GM18870 (cell line): ENCODE results near the gene RUNX3.
"Not testable (repeated sequence)": the region's sequence is repeated elsewhere in the genome, so short reads cannot be mapped to it uniquely, and the experiment has no call there.

ENCODE experiments used
- ATAC-seq: cut with Tn5 transposase; IDR thresholded peaks from one replicate; pipeline ENCODE4 v1.9.1; 2021; ENCODE audit warnings: moderate library complexity; ENCODE audit not compliant: unreplicated experiment

The RUNX3 gene

DNA sequence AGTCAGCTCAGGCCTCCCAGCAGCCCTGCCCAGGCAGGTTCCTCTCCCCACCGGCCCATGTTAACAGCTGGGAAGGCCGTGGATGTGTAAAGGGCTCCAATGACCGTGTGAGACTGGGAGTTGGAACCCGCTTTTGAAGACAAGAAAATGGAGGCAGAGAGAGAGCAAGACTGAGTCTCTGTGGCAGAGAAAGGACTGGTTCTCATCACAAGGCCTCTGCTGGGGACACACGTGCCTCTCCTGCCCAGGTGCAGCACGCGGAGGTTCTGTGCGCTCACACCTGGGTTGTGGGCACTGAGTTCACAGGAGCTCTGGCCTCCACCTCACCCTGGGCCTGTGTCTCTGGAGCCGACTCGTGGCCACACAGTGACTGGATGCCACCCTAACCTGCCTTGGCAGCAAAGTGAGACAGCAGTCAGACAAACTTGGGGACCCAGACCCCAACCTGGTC lies 27.0 kb downstream of the RUNX3 start:
- no peak for ATAC-seq

DNA sequence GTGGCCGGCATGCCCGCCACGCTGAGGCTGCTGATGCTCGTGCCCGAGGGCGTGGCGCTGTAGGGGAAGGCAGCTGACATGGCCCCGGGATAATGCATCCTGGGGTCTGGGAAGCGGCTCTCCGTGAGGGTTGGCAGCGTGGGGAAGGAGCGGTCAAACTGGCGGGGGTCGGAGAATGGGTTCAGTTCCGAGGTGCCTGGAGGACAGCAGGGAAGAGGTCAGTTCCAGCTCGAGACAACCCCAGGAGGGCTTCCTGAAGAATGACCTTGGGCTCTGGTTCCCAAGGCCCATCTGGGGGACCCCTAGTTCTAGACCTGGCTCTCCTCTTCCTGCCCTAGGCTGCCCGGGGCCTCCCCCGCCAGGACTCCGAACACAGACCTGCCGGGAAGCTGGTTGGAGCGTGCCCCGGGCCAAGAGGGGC lies 27.6 kb downstream of the RUNX3 start:
- no peak for ATAC-seq

DNA sequence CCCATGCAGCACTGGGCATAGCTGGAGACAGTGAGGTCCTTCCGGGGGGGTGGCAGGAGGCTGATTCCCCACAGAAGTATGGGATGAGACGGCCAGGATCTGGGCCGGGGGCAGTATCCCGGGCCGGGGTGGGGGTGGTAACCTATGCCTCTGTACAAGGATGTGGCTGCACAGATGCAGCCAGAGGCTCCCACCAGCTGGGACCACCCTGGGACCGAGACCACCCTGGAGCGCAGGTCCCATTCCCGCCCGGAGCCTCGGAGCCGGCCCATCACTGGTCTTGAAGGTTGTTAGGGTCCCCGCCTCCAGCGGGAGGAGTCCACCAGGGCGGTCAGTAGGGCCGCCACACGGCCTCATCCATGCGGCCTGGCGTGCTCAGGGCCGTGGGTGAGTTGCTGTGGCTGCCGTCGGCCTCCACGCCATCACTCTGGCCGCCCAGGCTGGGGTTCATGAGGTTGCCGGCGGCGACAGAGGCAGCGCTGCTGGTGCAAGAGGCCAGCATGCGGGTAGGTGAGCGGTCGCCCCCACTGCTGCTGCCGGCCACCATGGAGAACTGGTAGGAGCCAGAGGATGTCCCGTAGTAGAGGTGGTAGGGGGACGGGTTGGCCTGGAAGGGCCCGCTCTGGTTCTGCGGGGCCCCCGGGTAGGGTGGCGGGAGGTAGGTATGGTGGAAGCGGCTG lies 28.1 kb downstream of the RUNX3 start:
- ATAC-seq, result no peak

DNA sequence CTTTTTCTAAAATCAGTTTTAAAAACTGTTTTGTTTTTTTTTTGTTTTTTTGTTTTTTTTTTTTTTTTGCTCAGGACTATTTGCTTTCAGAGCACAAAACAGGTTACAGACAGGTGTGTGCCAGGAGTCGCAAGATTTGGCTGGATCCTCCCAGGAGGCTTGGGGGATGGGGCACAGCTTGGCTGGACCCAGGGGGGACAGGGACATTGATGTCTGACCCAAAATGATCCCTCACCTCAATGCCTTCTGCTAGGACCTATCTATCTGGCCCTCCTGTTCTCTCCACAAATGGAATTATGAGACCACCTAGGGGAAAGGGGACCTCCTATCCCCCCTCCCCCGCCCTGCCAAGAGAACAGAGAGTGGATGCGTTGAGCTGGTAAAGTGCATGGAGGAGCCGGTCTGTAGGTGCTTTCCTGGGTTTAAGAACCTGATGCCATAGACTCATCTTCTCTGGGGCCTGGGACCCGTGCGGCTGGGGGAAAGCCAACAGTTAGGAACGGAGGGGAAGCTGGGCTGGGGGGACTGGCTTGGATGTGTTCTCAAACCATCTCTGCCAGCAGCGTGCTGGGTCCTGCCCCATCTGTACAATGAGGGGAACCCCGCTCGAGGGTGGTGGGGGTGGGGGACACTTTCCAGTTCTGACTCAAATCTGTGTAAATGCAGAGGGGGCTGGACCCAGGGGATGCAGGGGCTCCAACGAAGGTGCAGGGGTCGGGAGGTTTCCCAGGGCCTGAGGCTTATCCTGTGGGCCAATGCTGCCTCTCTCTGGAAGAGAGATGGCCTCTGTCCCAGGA lies 28.9 kb downstream of the RUNX3 start:
- ATAC-seq, result no peak

DNA sequence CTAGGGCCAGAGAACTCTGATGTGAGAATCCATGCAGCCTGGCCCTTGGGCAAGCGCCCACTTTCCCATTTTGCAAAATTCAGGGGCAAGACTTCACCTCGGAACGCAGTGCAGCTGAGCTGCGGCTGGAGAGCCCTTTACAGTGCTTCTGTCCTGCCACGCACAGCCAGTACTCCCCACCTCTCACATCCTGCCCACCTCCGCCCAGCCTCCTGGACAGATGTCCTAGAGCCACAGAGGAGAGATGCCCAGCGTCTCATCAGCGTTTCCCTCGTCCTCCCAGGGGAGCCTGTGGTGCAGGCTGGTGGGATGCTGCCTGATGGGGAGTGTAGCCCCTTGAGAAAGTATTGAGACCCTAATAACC lies 29.6 kb downstream of the RUNX3 start:
- ATAC-seq, result no peak

DNA sequence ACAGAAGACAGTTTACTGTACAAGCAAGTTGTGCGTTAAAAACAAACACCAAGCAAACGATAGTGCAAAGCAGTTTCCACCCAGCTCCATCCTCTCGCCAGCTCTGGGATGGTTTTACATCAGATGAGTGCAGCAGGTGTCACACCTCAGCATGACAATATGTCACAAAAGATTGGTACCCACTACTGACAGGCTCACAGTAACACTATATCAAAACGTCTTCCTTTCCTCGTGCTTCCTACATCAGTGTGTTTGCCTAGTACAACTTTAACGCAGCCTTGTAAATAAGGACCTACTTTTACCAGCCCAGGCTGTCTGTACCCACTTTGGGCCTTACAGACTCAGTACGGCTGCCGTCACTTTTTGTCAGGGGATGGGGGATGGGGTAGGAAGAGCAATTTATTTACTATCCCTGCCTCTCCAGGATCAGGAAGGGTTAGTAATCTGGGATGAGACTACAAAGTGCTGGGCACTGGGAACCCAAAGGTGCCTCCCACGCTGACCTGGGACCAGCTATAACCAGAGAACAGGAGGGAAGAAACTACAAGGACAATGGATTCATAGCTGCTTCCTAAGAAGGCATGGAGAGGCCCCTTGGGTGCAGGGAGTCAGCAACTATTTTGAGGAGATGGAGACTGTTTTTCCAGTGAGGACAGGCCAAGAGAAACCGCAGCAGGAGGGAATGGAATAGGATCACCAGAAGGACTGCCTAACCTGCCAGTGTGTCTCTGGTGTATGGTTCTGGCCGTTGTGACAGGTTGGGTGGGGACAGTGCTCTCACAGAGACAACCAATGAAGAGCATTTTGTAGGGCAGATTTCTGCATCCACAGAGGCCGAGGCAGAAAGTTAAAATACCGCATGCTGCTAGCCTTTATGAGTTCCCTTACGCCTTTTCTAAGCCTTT lies 30.2 kb downstream of the RUNX3 start:
- no peak for ATAC-seq

DNA sequence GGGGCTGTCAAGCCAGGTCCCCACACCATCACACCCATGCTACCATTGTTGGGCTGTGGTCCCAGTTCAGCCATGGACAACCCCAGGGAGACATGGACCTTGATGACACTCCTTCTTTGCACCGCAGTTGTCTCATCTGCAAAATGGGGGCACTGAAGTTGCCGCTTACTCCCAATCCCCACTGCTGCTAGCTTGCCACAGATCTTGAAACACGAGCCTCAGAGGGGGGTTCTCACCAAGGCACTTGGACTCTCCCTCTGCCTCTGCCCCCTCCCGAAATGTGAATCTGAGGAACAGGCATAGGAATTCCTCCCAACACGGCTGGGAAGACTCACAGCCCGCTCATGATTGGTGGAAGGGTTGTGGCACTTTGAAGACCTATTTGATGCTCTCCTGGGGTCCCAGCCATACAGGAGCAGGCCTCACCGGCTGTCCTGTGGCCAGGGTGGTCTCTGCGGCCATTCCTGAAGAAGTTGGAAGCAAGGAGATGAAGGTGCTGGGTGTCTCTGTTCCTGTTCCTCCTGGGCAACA lies 31.1 kb downstream of the RUNX3 start:
- no peak for ATAC-seq

DNA sequence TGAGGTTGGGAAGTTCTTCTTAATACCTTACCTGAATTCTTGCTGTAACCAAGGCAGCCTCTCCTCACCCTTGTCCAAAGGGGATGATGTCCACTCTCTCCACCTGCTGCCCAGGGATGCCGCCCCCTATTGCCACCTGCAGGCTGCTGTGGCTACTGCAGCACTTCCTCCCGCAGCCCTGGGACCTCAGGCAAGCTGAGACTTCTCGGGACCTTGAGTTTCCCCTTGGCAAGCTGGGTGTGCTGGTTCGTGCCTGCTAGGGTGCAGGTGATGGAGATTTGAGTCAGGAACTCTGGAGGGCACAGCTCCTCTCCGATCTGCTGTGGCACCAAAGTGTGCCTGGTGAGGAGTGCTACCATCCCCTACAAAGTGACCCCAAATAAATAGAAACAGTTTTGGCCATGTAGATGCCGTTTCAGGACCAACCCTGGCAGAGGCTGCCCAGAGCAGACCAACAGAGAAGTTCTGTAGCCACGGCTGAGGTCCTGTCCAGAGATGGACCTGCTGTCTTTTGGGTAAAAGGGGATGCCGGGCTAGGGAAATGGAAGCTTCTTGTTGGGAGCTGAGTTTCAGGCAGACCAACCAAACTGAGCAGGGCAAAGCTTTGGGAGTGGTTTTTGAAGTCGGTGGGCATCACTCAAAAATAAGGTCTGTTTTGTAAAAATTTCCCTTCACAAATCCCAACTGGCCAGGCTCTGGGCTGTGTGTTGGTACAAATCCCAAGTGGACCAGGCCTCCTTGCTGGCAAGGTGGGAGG lies 31.7 kb downstream of the RUNX3 start:
- no peak for ATAC-seq

DNA sequence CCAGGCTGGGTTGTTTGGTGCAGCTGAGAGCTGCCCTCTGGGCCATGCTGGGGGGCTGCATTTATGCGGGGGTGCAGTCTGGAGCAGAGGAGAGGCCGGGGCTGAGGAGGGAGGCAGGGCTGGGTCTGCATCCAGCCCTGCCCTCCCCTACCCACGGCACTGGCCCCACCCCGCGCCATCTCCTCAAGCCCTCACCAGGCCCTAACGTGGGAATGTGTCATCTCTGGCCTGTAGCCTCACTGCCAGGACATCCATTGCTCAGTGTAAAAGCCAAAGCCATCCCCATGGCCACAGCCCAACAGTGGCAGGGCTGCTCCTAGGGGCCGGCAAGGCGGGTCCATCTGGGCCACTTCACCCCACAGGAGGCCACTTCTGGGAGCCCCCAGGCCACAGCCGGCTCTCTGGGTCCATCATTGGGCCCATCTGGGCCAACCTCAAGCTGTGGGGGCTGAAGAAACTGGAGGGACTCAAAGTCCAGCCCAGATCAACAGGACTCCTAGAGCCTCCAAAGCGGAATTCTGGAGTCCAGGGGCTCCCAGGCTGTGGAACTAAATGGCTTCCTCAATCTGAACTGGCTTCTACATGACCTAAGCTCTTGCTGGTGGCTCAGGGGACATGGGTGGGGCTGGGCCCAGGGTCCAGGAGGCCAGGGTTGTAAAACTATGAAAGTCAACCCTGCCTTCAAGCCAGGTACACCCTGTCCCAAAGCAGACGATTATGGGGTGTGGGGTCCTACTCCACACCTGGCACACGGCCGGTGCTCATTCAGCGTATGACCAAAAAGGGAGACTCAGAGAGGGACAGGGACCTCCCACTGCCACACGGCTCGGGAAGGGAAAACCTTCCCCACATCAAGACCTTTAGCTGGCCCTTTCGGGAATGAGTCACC lies 32.6 kb downstream of the RUNX3 start:
- ATAC-seq, result no peak

DNA sequence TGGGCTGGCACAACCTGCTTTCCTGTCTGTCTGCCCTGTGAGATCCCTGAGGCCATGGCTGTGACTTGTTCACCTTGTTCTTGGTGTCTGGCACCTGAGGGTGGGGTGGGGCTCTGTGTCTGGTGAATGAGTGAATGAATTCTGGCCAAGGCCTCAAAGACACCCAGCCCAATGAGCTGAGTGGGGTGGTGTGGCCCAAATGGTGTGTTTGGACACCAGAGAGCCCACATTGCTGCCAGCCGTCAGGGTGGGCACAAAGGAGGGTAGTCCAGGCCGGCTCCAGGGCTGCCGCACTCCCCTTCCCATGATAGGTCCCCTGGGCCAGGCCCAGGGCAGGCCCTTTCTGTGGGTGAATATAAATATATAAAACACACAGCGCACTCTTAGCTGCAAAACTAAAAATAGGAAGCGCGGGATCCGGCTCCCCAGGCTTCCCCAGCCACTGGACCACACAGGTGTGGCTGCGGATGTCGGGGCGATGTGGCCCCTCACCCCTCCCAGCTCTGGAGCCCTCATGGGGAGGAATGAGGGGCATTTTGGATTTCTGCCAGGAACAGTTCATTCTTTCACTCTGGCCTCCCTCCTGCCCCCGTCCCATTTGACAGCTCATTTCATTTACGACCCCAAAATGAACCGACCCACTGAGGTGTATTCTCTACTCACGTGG lies 33.3 kb downstream of the RUNX3 start:
- no peak for ATAC-seq

DNA sequence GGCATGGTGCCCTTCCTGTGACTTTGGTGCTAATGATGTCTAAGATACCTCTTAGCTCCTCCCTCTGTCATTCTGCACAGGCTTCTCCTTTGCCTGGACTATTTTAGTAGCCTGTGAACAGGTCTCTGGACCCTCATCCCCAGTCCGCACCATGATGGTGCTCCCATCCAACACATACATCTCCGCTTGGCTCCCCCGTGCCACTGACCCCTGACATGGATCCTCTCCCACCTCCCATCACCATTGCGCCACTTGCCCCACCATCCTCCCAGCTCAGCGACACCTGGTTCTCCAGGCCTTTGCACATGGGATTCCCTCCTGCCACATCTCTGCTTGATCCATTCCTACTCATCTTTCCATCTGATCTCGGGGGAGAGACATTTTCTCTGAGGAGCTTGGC lies 33.9 kb downstream of the RUNX3 start:
- no peak for ATAC-seq

DNA sequence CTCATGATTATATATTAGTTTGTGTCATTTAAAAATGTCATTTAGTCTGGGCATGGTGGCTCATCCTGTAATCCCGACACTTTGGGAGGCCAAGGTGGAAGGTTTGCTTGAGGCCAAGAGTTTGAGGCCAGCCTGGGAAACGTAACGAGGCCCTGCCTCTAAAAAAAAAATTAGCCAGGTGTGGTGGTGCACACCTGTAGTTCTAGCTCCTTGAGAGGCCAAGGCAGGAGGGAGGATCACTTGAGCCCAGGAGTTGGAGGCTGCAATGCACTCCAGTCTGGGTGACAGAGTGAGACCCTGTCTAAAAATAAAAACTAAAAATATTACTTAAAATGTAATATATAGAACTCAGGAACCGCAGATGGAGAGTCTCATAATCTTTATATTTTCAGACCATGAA lies 34.6 kb downstream of the RUNX3 start:
- no peak for ATAC-seq

DNA sequence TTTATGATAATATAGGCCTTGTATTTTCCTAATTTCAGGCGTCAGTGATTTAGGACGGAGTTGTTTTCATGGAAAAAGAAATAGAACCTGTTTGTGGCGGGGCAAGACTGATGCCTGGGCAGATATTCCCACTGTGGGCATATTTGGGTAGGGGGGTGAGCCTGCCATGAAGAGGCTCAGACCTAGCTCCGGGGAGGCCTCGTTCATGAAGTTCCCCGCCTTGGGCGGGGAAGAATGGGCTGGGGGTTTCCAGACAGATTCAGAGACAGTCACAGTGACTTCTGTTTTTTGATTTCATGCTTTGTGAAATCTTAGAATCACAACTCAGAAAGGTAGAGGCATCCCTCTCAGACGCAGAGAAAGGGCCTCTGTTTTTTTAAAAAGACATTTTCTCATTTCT lies 36.1 kb downstream of the RUNX3 start:
- no peak for ATAC-seq

DNA sequence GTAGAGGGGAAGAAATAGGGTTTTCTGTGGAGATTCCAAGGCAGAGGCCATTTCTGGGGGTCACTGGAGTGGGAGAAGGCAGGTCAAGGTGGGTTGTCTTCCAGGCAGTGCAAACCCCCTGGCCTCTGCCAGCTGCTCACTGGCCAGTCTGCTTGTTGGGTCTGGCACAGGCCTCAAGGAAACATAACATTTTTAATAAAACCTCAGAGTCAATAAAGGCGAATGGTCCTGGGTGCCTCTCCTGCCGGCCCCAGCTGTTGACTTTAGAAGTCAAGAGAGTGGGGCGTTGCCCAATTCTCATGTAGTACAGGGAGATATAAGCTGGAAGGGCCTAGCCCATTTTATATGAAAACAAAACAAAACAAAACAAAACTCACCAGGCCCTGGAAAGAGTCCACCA lies 36.6 kb downstream of the RUNX3 start:
- no peak for ATAC-seq

DNA sequence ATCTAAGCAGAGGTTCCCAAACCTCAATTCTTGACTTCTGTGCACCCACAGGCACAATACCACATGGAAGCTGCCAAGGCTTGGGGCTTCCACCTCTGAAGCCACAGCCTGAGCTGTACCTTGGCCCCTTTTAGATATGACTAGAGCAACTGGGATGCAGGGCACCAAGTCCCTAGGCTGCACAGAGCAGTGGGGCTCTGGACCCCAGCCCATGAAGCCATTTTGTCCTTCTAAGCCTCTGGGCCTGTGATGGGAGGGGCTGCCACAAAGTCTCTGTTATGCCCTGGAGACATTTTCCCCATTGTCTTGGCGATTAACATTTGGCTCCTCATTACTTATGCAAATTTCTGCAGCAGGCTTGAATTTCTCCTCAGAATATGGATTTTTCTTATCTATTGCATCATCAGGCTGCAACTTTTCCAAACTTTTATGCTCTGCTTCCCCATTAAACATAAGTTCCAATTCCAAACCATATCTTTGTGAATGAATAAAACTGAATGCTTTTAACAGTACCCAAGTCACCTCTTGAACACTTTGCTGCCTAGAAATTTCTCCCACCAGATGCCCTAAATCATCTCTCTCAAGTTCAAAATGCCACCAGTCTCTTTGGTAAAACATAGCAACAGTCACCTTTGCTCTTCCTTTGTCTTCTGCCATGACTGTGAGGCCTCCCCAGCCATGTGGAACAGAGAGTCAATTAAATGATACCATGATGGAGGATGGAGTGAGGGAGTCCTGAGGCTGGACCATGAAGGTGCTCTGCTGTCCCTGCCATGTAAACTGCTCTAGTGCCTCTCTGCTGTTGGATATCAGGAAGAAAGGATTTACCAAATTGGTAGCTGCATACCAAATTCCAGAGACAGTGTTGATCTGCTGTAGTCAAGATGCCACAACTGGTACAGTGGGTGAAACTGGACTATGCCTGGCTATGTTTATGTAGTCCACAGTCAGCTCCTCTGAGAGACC lies 37.6 kb downstream of the RUNX3 start:
- ATAC-seq, result no peak

DNA sequence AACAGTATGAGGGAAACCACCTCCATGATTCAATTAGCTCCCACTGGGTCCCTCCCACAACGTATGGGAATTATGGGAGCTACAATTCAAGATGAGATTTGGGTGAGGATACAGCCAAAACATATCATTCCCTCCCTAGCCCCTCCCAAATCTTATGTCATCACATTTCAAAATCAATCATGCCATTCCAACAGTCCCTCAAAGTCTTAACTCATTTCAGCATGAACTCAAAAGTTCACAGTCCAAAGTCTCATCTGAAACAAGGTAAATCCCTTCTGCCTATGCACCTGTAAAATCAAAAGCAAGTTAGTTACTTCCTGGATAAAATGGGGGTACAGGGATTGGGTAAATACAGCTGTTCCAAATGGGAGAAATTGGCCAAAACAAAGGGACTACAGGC lies 38.7 kb downstream of the RUNX3 start:
- not testable (repeated sequence) for ATAC-seq

DNA sequence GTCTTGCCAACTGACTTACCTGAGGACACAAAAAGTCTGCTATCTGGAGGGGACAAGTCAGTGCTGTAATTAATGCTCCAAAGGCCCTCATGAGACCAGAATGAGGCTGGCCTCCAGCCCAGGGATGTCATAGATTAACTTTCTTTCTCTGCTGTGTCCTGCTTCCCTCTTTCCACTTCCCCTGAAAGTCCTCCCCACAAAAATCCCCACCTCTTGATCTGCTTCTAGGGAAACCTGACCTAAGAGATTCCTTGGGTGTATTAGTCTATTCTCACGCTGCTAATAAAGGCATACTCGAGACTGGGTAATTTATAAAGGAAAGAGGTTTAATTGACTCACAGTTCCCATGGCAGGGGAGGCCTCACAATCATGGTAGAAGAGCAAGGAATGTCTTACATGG lies 39.2 kb downstream of the RUNX3 start:
- ATAC-seq, result no peak
